Activated CD8-positive, alpha-beta T cell treated with anti-CD3 and anti-CD28 coated beads, Interleukin-2, amount 10 ng/mL, durations not matched to agents 7 days and 5 days (primary cell): Measurements from ENCODE around the gene DDR2. TPM values are rescaled to one million over a fixed set of nuclear protein-coding genes. Genes with fewer than 3 reads are reported as not detected.

Source experiments
- ATAC-seq: fragments of 150-1000 bp; cut with Tn5 transposase; one replicate; pipeline ENCODE4 v1.10.0; 2021; ENCODE audit warnings: moderate library complexity
- CTCF ChIA-PET: fragments of 350-600 bp; sonication (Branson Sonifier 250); formaldehyde crosslinking; loops from one replicate; lab custom pipeline; 2021; ENCODE audit warnings: antibody characterized with exemption; lab: Charles Lee
- POLR2A ChIA-PET: fragments of 350-600 bp; sonication (Branson Sonifier 250); formaldehyde crosslinking; loops from one replicate; lab custom pipeline; 2021; ENCODE audit warnings: antibody characterized with exemption; lab: Charles Lee
- DNase-seq: peaks from one replicate; pipeline ENCODE4 v3.0.0-alpha.2; 2020
- H3K27ac Mint-ChIP-seq: one replicate; pipeline ENCODE4 v1.8.0; 2021; ENCODE audit warnings: mild to moderate bottlenecking, mixed read lengths
- H3K27me3 Mint-ChIP-seq: one replicate; pipeline ENCODE4 v1.8.0; 2021; ENCODE audit warnings: low read depth, mixed read lengths
- H3K36me3 Mint-ChIP-seq: one replicate; pipeline ENCODE4 v1.8.0; 2021; ENCODE audit warnings: low read depth, mixed read lengths
- H3K4me1 Mint-ChIP-seq: one replicate; pipeline ENCODE4 v1.8.0; 2021; ENCODE audit warnings: low read depth, mixed read lengths
- H3K4me3 Mint-ChIP-seq: one replicate; pipeline ENCODE4 v1.8.0; 2021; ENCODE audit warnings: mild to moderate bottlenecking, mixed read lengths
- H3K9me3 Mint-ChIP-seq: one replicate; pipeline ENCODE4 v1.8.0; 2022; ENCODE audit warnings: mixed read lengths; ENCODE audit not compliant: insufficient read depth
- total RNA-seq, 2 experiments: library from RNA; stranded (reverse); gene quantifications; one replicate each; pipeline ENCODE4 v1.2.3, GENCODE V29; 2021

Gene DDR2
- total RNA-seq, 2 experiments from 2014 or later: 0.08 TPM

- no peak for ATAC-seq
- Mint-ChIP-seq H3K27me3 (no peaks in the 10 kb centered on the region), H3K36me3 (no peaks in the 10 kb centered on the region), H3K4me3 (no peak overlapping the region), H3K27ac (no peak overlapping the region), H3K9me3 (no peaks in the 10 kb centered on the region), H3K4me1 (no peaks in the 10 kb centered on the region)
- POLR2A ChIA-PET: no interaction called here
- CTCF ChIA-PET: no interaction called here
- no peak for DNase-seq
These were observed 44.5 kb downstream of the DDR2 start for GRCh38 chr1:162676750-162677149.

- ChIA-PET POLR2A (no interaction called here), CTCF (no interaction called here)
- Mint-ChIP-seq H3K27ac (no peak overlapping the region), H3K4me1 (no peaks in the 10 kb centered on the region), H3K4me3 (no peak overlapping the region), H3K36me3 (no peaks in the 10 kb centered on the region), H3K27me3 (no peaks in the 10 kb centered on the region), H3K9me3 (no peaks in the 10 kb centered on the region)
- DNase-seq: no peak
- no peak for ATAC-seq
These were observed 45.5 kb downstream of the DDR2 start for GRCh38 chr1:162677607-162678371.

- CTCF ChIA-PET: no interaction called here
- H3K9me3 Mint-ChIP-seq: no peaks in the 10 kb centered on the region
These were observed 46.2 kb downstream of the DDR2 start for GRCh38 chr1:162678439-162678838.

GRCh38 chr1:162679298-162679697 lies 47.0 kb downstream of the DDR2 start:
- no peak for ATAC-seq
- no peak for DNase-seq
- Mint-ChIP-seq H3K27me3 (peaks cover 1% of the 10 kb centered on the region), H3K36me3 (no peaks in the 10 kb centered on the region), H3K4me3 (no peak overlapping the region), H3K9me3 (no peaks in the 10 kb centered on the region), H3K4me1 (no peaks in the 10 kb centered on the region), H3K27ac (no peak overlapping the region)
- CTCF ChIA-PET: no interaction called here
- POLR2A ChIA-PET: no interaction called here

More at GRCh38 chr1:162678439-162678838, 46.2 kb downstream of the DDR2 start:
- ATAC-seq (no peak), DNase-seq (no peak)
- H3K4me3 Mint-ChIP-seq: no peak overlapping the region
- H3K36me3 Mint-ChIP-seq: no peaks in the 10 kb centered on the region
- no peaks in the 10 kb centered on the region for H3K4me1 Mint-ChIP-seq
- no peak overlapping the region for H3K27ac Mint-ChIP-seq
- peaks cover 1% of the 10 kb centered on the region for H3K27me3 Mint-ChIP-seq
- POLR2A ChIA-PET: no interaction called here

GRCh38 chr1:162680419-162681121 lies 48.3 kb downstream of the DDR2 start:
- Mint-ChIP-seq H3K4me1 (no peaks in the 10 kb centered on the region), H3K9me3 (no peaks in the 10 kb centered on the region), H3K4me3 (no peak overlapping the region), H3K36me3 (no peaks in the 10 kb centered on the region), H3K27me3 (peaks cover 1% of the 10 kb centered on the region), H3K27ac (no peak overlapping the region)
- ATAC-seq (no peak), DNase-seq (no peak)
- CTCF ChIA-PET: no interaction called here
- POLR2A ChIA-PET: no interaction called here

GRCh38 chr1:162681122-162681436 lies 48.8 kb downstream of the DDR2 start:
- DNase-seq (no peak), ATAC-seq (no peak)
- Mint-ChIP-seq H3K4me1 (no peaks in the 10 kb centered on the region), H3K36me3 (no peaks in the 10 kb centered on the region), H3K4me3 (no peak overlapping the region), H3K27ac (no peak overlapping the region), H3K9me3 (no peaks in the 10 kb centered on the region), H3K27me3 (peaks cover 1% of the 10 kb centered on the region)
- POLR2A ChIA-PET: no interaction called here
- CTCF ChIA-PET: no interaction called here

- ChIA-PET CTCF (interaction anchor here (1.3 kb wide), 1 partner anchor 11 kb away, joined by 3 read pairs; no protein-coding TSS in a partner anchor), POLR2A (no interaction called here)
- DNase-seq: no peak
- no peak for ATAC-seq
- Mint-ChIP-seq H3K27ac (no peak overlapping the region), H3K4me1 (no peaks in the 10 kb centered on the region), H3K27me3 (peaks cover 1% of the 10 kb centered on the region), H3K4me3 (no peak overlapping the region), H3K9me3 (no peaks in the 10 kb centered on the region), H3K36me3 (no peaks in the 10 kb centered on the region)
These were observed 49.8 kb downstream of the DDR2 start for GRCh38 chr1:162682013-162682419.

- H3K9me3 Mint-ChIP-seq: no peaks in the 10 kb centered on the region
- H3K27ac Mint-ChIP-seq: no peak overlapping the region
- ChIA-PET CTCF (interaction anchor here (0.9 kb wide), 1 partner anchor 75 kb away, joined by 3 read pairs; no protein-coding TSS in a partner anchor), POLR2A (no interaction called here)
- DNase-seq (no peak), ATAC-seq (no peak)
- no peaks in the 10 kb centered on the region for H3K4me1 Mint-ChIP-seq
- H3K27me3 Mint-ChIP-seq: peaks cover 5% of the 10 kb centered on the region
- H3K4me3 Mint-ChIP-seq: no peak overlapping the region
- H3K36me3 Mint-ChIP-seq: no peaks in the 10 kb centered on the region
These were observed 55.6 kb downstream of the DDR2 start for GRCh38 chr1:162687870-162688269.

GRCh38 chr1:162688521-162688920 lies 56.3 kb downstream of the DDR2 start:
- no peak for ATAC-seq
- no peaks in the 10 kb centered on the region for H3K36me3 Mint-ChIP-seq
- CTCF ChIA-PET: interaction anchor here (0.9 kb wide), 1 partner anchor 75 kb away, joined by 3 read pairs; no protein-coding TSS in a partner anchor
- H3K9me3 Mint-ChIP-seq: no peaks in the 10 kb centered on the region
- H3K27me3 Mint-ChIP-seq: peaks cover 4% of the 10 kb centered on the region
- DNase-seq: no peak
- no peaks in the 10 kb centered on the region for H3K4me1 Mint-ChIP-seq
- no peak overlapping the region for H3K4me3 Mint-ChIP-seq
- POLR2A ChIA-PET: no interaction called here
- no peak overlapping the region for H3K27ac Mint-ChIP-seq

- Mint-ChIP-seq H3K9me3 (no peaks in the 10 kb centered on the region), H3K4me3 (no peak overlapping the region), H3K27ac (no peak overlapping the region), H3K4me1 (no peaks in the 10 kb centered on the region), H3K27me3 (peaks cover 4% of the 10 kb centered on the region), H3K36me3 (no peaks in the 10 kb centered on the region)
- no peak for ATAC-seq
- POLR2A ChIA-PET: no interaction called here
- no peak for DNase-seq
- CTCF ChIA-PET: no interaction called here
These were observed 56.7 kb downstream of the DDR2 start for GRCh38 chr1:162688931-162689330.

- Mint-ChIP-seq H3K27me3 (peaks cover 8% of the 10 kb centered on the region), H3K4me1 (no peaks in the 10 kb centered on the region), H3K36me3 (no peaks in the 10 kb centered on the region), H3K4me3 (no peak overlapping the region), H3K27ac (no peak overlapping the region), H3K9me3 (no peaks in the 10 kb centered on the region)
- no peak for ATAC-seq
- ChIA-PET CTCF (interaction anchor here (1.0 kb wide), 1 partner anchor 77 kb away, joined by 3 read pairs; no protein-coding TSS in a partner anchor), POLR2A (no interaction called here)
- DNase-seq: no peak
These were observed 57.7 kb downstream of the DDR2 start for GRCh38 chr1:162689745-162690671.
